Gastroesophageal sphincter (tissue), 4 donors: ENCODE results near the gene ZNF860. TPM values are rescaled to one million over a fixed set of nuclear protein-coding genes. Genes with fewer than 3 reads are reported as not detected.

Source experiments
- ATAC-seq: fragments of 150-250 bp; one replicate; pipeline ENCODE4 v1.9.1; 2016; ENCODE audit warnings: mild to moderate bottlenecking, moderate library complexity
- H3K27ac ChIP-seq, 4 donors: fragments of 200-600 bp; sonication (generic) in 3 of 4; 1 replicate in 3 of 4; 2 replicates in 1 of 4; pipeline ENCODE4 v1.5.1; 2016 to 2019
- H3K27me3 ChIP-seq: fragments of 200-600 bp; sonication (generic); one replicate; pipeline ENCODE4 v1.5.1; 2019
- H3K36me3 ChIP-seq, 2 donors: fragments of 200-600 bp; sonication (generic); one replicate each; pipeline ENCODE4 v1.5.1; 2019; ENCODE audit warnings: control low read depth in 1 of 2
- H3K4me1 ChIP-seq, 3 donors: fragments of 200-600 bp; sonication (generic); 1 replicate in 2 of 3; 2 replicates in 1 of 3; pipeline ENCODE4 v1.5.1; 2016 to 2019; ENCODE audit warnings: control low read depth in 2 of 3
- H3K4me3 ChIP-seq, 2 donors: fragments of 200-600 bp; sonication (generic); one replicate each; pipeline ENCODE4 v1.5.1; 2019; ENCODE audit warnings: mild to moderate bottlenecking in 1 of 2, moderate library complexity in 1 of 2
- H3K9me3 ChIP-seq, 3 donors: fragments of 200-600 bp; sonication (generic); one replicate each; pipeline ENCODE4 v1.5.1; 2017 to 2019; ENCODE audit warnings: control low read depth in 2 of 3
- EP300 ChIP-seq: sonication (generic); formaldehyde crosslinking; IDR thresholded peaks from one replicate; pipeline ENCODE4 v1.6.1; 2017; ENCODE audit warnings: antibody characterized with exemption, mild to moderate bottlenecking
- POLR2A ChIP-seq, 2 donors: fragments of 450-650 bp; IDR thresholded peaks; one replicate each; pipeline ENCODE4 v1.6.1; 2017; ENCODE audit warnings: antibody characterized with exemption in 2 of 2, mild to moderate bottlenecking in 2 of 2, moderate library complexity in 1 of 2
- POLR2AphosphoS5 ChIP-seq: sonication (generic); formaldehyde crosslinking; IDR thresholded peaks from one replicate; pipeline ENCODE4 v1.6.1; 2017; ENCODE audit warnings: antibody characterized with exemption
- WGBS, 2 donors: methylation state at CpG; one replicate each; pipeline ENCODE4 v1.1.5; 2018; ENCODE audit warnings: low coverage in 1 of 2; 5-methylcytosine and 5-hydroxymethylcytosine counted together
- total RNA-seq, 4 donors: library from RNA; depleted of rRNA; stranded (reverse); fragments of >200 nt; gene quantifications; one replicate each; pipeline ENCODE4 v1.1.0, GENCODE V29; 2016
- TF ChIP-seq, protein P1 (sequence below), 4 experiments: fragments of 200-600 bp in 2 of 4; fragments of 450-650 bp in 2 of 4; sonication (generic) in 1 of 4; IDR thresholded peaks; one replicate each; pipeline ENCODE4 v1.5.1; 2017 to 2019; ENCODE audit warnings: antibody characterized with exemption in 4 of 4, mild to moderate bottlenecking in 2 of 4, moderate library complexity in 2 of 4

Gene ZNF860
- total RNA-seq, 4 donors from 2014 or later, result 0.08 to 0.96 (median 0.36) TPM

DNA sequence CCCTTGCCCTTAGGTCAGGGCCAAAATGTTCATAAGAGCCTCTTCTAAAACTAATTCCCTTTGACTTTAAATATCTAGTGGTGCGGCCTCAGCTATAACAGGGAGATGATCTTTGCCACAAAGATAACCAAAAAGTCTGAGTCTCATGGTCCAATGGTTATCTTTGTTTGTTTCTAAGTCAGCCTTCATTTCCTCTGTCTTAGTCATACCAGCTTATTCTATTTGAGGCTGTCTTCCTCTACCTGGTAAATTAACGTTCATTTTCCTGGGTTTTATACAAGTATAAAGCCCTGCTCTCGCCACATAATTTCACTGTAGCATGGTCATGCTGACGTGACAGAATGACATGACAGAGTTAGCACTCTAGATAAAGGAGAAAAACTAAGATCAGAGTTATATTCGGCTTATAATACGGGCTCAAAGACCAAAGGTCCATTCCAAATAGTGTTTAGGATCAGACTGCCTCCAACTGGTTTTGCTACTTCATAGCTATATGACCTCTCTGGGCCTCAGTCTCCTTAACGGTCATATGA, 18.4 kb downstream of the ZNF860 start:
- Histone ChIP-seq H3K27ac (no peak overlapping the region), H3K9me3 (peaks cover 0 to 10% (median 0%) of the 10 kb centered on the region in 3 donors)
- WGBS, 2 donors, result 80 to 82% methylated on average over 3 to 5 of the region's 7 CpGs

DNA sequence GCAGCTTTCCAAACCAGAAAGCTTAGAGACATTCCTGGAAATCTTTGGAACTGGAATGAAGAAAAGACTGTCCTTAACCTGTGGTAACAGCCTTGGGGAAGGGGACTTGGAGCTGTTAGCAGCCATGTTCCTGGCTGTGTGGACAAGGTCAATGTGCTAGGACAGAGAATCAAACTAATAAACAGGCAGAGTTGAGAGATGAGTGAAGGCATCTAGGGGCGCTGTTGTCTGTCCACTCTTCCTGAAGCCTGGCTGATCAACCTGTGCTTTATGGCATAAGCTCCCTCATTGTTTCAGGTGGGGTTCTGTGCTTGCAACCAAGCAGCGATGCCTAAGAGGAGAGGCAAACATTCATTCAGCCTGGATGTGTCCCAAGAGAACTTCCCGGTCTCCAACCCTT, 19.3 kb downstream of the ZNF860 start:
- H3K4me1 ChIP-seq, result no peaks in the 10 kb centered on the region
- peaks cover 0 to under 1% (median 0%) of the 10 kb centered on the region in 3 donors for H3K9me3 ChIP-seq
- no peak overlapping the region for H3K27ac ChIP-seq
- H3K4me3 ChIP-seq, result no peak overlapping the region
- no peaks in the 10 kb centered on the region for H3K36me3 ChIP-seq
- no peaks in the 10 kb centered on the region for H3K27me3 ChIP-seq
- no peak for ATAC-seq
- TF ChIP-seq, protein P1, sequence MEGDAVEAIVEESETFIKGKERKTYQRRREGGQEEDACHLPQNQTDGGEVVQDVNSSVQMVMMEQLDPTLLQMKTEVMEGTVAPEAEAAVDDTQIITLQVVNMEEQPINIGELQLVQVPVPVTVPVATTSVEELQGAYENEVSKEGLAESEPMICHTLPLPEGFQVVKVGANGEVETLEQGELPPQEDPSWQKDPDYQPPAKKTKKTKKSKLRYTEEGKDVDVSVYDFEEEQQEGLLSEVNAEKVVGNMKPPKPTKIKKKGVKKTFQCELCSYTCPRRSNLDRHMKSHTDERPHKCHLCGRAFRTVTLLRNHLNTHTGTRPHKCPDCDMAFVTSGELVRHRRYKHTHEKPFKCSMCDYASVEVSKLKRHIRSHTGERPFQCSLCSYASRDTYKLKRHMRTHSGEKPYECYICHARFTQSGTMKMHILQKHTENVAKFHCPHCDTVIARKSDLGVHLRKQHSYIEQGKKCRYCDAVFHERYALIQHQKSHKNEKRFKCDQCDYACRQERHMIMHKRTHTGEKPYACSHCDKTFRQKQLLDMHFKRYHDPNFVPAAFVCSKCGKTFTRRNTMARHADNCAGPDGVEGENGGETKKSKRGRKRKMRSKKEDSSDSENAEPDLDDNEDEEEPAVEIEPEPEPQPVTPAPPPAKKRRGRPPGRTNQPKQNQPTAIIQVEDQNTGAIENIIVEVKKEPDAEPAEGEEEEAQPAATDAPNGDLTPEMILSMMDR (IDR thresholded peaks at IDR 0.05), result no peak
- no peak for TF ChIP-seq EP300
- TF ChIP-seq POLR2A (IDR thresholded peaks at IDR 0.05), result no peak
- no peak for TF ChIP-seq POLR2AphosphoS5
- 50 to 86% methylated on average over 1 to 2 of the region's 3 CpGs for WGBS, 2 donors

More for the DNA sequence above, 18.4 kb downstream of the ZNF860 start:
- Histone ChIP-seq H3K4me1 (no peaks in the 10 kb centered on the region), H3K4me3 (no peak overlapping the region), H3K27me3 (no peaks in the 10 kb centered on the region), H3K36me3 (no peaks in the 10 kb centered on the region)
- no peak for ATAC-seq
- TF ChIP-seq EP300 (no peak), POLR2A (IDR thresholded peaks at IDR 0.05) (no peak), POLR2AphosphoS5 (no peak)
- TF ChIP-seq, protein P1 (IDR thresholded peaks at IDR 0.05), result no peak

DNA sequence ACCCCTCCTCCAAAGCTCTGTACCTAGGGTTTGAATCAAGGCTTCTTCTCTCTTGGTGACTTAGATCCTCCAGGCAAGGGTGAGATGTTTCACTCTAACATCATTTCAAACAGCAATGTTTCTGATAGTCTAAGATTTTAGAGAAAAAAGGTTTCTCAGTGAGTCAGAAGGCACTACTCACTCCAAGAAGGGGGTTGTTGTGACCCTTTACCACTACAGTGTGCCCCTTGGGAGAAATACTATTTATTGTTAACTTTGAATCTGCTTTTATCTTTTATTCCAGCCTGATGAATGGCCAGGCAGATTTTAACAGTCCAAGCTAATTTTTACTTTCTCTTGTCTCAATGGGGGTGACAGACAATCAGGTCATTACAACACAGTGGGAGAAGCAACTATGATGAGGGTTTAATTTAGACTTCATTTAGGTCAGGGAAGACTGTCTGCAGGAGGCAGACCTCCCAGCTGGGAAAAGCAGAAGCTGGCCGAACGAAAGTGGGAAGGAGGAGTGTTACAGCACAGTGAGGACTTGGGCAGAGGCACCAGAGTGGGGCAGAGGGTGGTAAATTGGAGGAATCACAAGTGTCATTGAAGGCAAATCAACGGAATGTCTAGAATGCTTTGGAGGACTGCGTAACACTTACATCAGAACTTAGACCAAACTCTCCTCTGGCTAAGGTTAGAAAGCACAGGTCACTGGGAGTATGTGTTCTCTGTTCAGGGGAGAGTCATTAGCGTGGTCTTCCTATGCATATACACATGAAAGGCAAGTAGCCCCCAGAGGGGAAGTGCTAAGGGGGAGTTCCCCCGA, 21.2 kb downstream of the ZNF860 start:
- H3K27me3 ChIP-seq, result no peaks in the 10 kb centered on the region
- ATAC-seq, result no peak
- WGBS, 2 donors, result 70 to 80% methylated on average over 3 to 5 of the region's 6 CpGs

DNA sequence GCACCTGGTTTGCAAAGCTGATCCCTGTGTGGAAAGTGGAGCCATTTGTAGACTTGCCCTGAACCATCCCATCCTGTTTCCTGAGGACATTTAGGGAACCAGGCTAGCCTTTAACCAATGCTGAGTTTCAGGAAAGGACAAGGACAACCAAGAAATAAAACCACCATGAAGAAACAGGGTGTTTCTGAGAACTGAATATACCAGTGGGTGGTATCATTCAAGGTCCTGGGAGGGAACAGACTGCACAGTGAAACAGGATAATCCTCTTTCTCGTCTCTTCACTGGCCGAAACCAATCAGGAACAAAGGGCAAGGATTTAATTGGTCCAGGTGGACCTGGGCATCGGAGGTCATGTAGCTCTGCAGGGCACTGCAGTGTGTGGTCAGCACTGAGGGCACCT, 21.8 kb downstream of the ZNF860 start:
- WGBS, 2 donors, result 85% methylated on average over 2 of the region's 3 CpGs; no CpG with 5 or more reads in 1 of the 2 donors
- Histone ChIP-seq H3K27me3 (no peaks in the 10 kb centered on the region), H3K9me3 (no peaks in the 10 kb centered on the region), H3K4me3 (no peak overlapping the region), H3K36me3 (no peaks in the 10 kb centered on the region), H3K4me1 (no peaks in the 10 kb centered on the region), H3K27ac (no peak overlapping the region)
- ATAC-seq, result no peak
- TF ChIP-seq, protein P1 (IDR thresholded peaks at IDR 0.05), result no peak
- TF ChIP-seq EP300 (no peak), POLR2A (IDR thresholded peaks at IDR 0.05) (no peak), POLR2AphosphoS5 (no peak)

More for the DNA sequence above, 21.2 kb downstream of the ZNF860 start:
- TF ChIP-seq POLR2A (IDR thresholded peaks at IDR 0.05) (no peak), POLR2AphosphoS5 (no peak), EP300 (no peak)
- TF ChIP-seq, protein P1 (IDR thresholded peaks at IDR 0.05), result no peak
- Histone ChIP-seq H3K27ac (no peak overlapping the region), H3K9me3 (no peaks in the 10 kb centered on the region), H3K36me3 (no peaks in the 10 kb centered on the region), H3K4me3 (no peak overlapping the region), H3K4me1 (no peaks in the 10 kb centered on the region)
